ENCODE data around the gene REXO5.

Gene REXO5

GRCh38 chr16:20875355-20875650 lies 69.0 kb downstream of the REXO5 start:
- H3K27me3 ChIP-seq = no peaks in the 10 kb centered on the region
- H3K9me3 ChIP-seq = no peaks in the 10 kb centered on the region
- H3K27ac ChIP-seq = no peak overlapping the region
- peaks cover 19 to 24% of the 10 kb centered on the region in 2 experiments for H3K4me1 ChIP-seq (ENCODE audit: control insufficient read depth in 1 of 2, insufficient read depth in 1 of 2, low read depth in 1 of 2, low read length in 1 of 2)
- H3K36me3 ChIP-seq = no peaks in the 10 kb centered on the region
- no peak for TF ChIP-seq CTCF (IDR thresholded peaks at IDR 0.05)
- no peak overlapping the region for H3K4me3 ChIP-seq (ENCODE audit: low read depth in 1 of 2, low read length in 1 of 2)

- no peaks in the 10 kb centered on the region for H3K36me3 ChIP-seq
- TF ChIP-seq CTCF (IDR thresholded peaks at IDR 0.05) = no peak
- no peaks in the 10 kb centered on the region for H3K27me3 ChIP-seq
- no peaks in the 10 kb centered on the region for H3K9me3 ChIP-seq
- H3K27ac ChIP-seq = no peak overlapping the region
- H3K4me3 ChIP-seq (ENCODE audit: low read depth in 1 of 2, low read length in 1 of 2) = no peak overlapping the region
- H3K4me1 ChIP-seq (ENCODE audit: control insufficient read depth in 1 of 2, insufficient read depth in 1 of 2, low read depth in 1 of 2, low read length in 1 of 2) = peaks cover 35 to 38% of the 10 kb centered on the region in 2 experiments
These were observed 72.4 kb downstream of the REXO5 start for GRCh38 chr16:20878682-20879147.

- Histone ChIP-seq H3K9me3 (no peaks in the 10 kb centered on the region), H3K36me3 (no peaks in the 10 kb centered on the region), H3K27me3 (no peaks in the 10 kb centered on the region), H3K27ac (no peak overlapping the region), H3K4me3 (ENCODE audit: low read depth in 1 of 2, low read length in 1 of 2) (no peak overlapping the region), H3K4me1 (ENCODE audit: control insufficient read depth in 1 of 2, insufficient read depth in 1 of 2, low read depth in 1 of 2, low read length in 1 of 2) (peaks cover 37 to 38% of the 10 kb centered on the region in 2 experiments)
- no peak for TF ChIP-seq CTCF (IDR thresholded peaks at IDR 0.05)
These were observed 73.1 kb downstream of the REXO5 start for GRCh38 chr16:20879175-20880040.

- no peak overlapping the region for H3K4me3 ChIP-seq (ENCODE audit: low read depth in 1 of 2, low read length in 1 of 2)
- H3K36me3 ChIP-seq = no peaks in the 10 kb centered on the region
- H3K27ac ChIP-seq = peak overlapping the region; percentile 48
- no peaks in the 10 kb centered on the region for H3K27me3 ChIP-seq
- TF ChIP-seq CTCF (IDR thresholded peaks at IDR 0.05) = no peak
- no peaks in the 10 kb centered on the region for H3K9me3 ChIP-seq
- peaks cover 27 to 30% of the 10 kb centered on the region in 2 experiments for H3K4me1 ChIP-seq (ENCODE audit: control insufficient read depth in 1 of 2, insufficient read depth in 1 of 2, low read depth in 1 of 2, low read length in 1 of 2)
These were observed 74.7 kb downstream of the REXO5 start for GRCh38 chr16:20880867-20881502.

- no peak for TF ChIP-seq CTCF (IDR thresholded peaks at IDR 0.05)
- peaks cover 29 to 30% of the 10 kb centered on the region in 2 experiments for H3K4me1 ChIP-seq (ENCODE audit: control insufficient read depth in 1 of 2, insufficient read depth in 1 of 2, low read depth in 1 of 2, low read length in 1 of 2)
- no peaks in the 10 kb centered on the region for H3K9me3 ChIP-seq
- no peaks in the 10 kb centered on the region for H3K27me3 ChIP-seq
- peak overlapping the region; percentile 48 for H3K27ac ChIP-seq
- no peaks in the 10 kb centered on the region for H3K36me3 ChIP-seq
- no peak overlapping the region for H3K4me3 ChIP-seq (ENCODE audit: low read depth in 1 of 2, low read length in 1 of 2)
These were observed 75.2 kb downstream of the REXO5 start for GRCh38 chr16:20881503-20881878.

Data from neutrophil (primary cell).